OCI-M2 (cell line): ENCODE results near the gene ZBTB47.

Experiments
- DNase-seq: peaks from one replicate; lab custom pipeline; 2025; ENCODE audit not compliant: unreplicated experiment; lab: John Stamatoyannopoulos, UW

ZBTB47 gene

DNA sequence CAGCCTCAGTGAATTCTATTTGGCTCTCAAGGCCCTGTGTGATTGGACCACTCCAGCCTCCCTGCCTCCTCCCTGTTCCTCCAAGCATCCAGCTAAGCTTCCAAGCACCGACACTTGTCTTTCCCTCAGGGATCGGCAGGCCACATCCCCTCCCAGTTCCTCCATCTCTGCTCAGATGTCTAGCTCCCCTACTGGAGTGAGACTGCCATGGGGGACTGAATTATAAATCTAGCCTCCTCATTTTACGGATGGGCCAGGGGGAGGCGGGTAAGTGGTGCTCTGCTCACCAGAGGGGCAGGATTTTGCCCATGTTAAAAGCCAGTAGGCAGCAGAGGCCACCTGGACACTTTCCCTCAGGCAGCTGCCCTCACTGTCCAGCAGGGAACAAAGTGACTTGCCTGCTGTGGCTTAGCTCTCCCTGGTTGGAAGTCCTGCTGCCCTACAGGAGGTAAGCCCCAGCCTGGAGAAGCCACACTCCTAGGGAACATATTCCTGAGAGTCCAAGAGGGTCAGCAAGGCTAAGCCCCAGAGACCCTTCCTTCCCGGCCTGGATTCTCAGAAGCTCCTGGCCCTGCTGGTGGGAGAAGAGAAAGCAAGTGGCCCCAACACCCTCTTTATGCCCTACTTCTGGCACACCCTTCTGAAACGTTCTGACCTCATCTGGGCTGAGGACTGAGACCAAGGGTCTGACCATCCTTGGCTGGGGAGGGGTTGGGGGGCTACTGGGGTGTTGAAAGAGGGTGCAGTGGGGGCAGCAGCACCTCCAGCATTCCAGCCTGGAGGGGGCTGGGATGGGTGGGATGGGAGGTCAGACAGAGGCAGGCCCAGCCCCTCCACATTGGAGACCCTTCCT is 58.2 kb downstream of the ZBTB47 start:
- no peak for DNase-seq

DNA sequence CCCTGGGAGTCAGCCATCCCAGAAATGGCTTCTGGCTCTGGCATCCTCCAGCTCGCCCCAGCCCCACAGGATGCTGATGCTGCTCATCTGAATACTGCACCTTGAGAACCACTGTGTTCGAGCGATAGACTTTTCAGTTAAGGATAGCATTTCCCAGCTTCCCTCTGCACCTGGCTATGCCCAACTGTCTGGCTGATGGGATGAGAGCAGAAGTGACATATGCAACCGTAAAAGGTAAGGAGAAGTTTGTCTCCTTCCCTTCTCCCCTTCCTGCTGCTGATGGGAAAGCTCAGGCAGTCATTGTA is 58.8 kb downstream of the ZBTB47 start:
- DNase-seq = no peak

DNA sequence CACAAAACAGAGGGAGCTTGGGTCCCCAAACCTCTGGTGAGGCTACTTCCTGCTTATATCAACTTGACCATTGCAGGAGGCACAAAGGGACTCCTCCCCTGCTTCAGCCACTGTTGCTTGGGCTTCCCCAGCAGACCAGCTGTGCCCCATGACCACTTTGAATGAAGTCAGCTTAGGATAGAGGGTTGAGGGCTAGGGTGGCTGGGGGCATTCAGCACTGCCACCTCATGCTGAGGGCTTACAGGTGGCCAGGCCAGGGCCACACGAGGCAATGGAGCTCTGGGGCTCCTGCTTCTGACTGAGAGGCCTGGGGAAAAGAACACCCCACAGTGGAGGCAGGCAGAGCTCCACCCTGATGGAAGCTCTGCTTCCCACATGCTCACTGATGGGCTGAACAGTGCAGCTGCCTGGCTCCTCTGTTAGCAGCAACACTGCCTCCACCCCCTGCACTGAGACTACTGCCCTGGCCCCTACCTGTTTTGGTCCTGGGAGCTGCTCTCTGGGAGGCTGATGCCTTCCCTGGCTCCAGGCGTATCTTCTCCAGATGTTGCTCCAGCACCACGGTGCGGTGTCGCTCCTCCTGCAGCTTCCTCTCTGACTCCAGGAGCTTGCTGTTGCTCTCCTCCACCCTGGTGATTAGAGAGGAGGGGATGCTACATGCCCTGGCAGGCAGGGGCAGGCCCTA is 59.3 kb downstream of the ZBTB47 start:
- no peak for DNase-seq

DNA sequence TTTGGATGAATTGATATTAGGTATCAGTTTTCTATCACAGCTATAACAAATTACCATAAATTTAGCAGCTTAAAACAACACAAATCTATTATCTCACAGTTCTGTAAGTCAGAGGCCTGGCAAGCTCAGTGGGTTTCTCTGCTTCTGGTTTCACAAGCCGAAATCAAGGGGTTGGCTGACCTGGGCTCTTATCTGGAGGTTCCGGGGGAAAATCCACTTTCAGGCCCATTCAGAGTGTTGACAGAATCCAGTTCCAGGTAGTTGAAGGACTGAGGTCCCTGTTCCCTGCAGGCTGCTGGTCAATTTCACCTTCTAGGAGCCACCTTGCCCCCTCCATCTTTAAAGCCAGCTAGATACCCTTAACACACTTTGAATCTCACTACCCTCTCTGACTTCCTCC is 60.2 kb downstream of the ZBTB47 start:
- no peak for DNase-seq

DNA sequence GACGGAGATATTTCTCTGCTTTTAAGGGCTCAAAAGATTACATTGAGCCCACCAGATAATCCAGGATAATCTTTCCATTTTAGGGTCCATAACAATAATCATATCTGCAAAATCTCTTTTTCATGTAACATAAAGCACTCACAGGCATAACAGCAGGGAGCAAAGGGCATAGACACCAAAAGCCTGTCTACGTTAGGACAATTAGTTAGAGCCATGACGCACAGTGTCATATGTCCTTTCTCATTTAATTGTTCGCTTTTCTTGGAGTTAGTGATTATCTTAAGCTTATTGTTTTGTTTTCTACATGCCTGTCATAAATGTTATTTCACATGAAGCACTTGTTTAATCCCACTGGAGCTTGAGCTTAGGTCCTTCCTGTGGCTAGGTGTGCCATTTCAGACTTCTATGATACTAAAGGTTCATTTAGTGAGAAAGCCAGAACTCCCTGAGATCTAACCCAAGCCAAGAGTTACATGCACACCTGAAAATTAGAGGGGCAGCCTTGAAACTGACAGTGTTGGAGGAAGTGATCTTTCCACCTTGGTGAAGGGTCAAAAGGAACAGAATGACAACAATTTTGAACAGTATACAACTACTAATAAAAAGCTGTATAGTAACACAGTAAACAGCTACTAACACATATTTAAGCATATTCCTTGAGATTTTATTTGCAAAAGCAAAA is 60.8 kb downstream of the ZBTB47 start:
- DNase-seq = no peak
